AG10803 (cell line): ENCODE data around the gene SNCAIP.

Experiments
- DNase-seq: peaks from one replicate; pipeline ENCODE4 v3.0.0; 2010; ENCODE audit warnings: low read depth
- H3K4me3 ChIP-seq: 2 replicates; pipeline ENCODE4 v1.5.1; 2011; ENCODE audit warnings: mild to moderate bottlenecking, low read length, control low read depth
- CTCF ChIP-seq: conservative IDR thresholded peaks from 2 replicates; pipeline ENCODE4 v1.5.1; 2011; ENCODE audit warnings: mild to moderate bottlenecking, low read length, control low read depth, inconsistent platforms

Gene SNCAIP

DNA sequence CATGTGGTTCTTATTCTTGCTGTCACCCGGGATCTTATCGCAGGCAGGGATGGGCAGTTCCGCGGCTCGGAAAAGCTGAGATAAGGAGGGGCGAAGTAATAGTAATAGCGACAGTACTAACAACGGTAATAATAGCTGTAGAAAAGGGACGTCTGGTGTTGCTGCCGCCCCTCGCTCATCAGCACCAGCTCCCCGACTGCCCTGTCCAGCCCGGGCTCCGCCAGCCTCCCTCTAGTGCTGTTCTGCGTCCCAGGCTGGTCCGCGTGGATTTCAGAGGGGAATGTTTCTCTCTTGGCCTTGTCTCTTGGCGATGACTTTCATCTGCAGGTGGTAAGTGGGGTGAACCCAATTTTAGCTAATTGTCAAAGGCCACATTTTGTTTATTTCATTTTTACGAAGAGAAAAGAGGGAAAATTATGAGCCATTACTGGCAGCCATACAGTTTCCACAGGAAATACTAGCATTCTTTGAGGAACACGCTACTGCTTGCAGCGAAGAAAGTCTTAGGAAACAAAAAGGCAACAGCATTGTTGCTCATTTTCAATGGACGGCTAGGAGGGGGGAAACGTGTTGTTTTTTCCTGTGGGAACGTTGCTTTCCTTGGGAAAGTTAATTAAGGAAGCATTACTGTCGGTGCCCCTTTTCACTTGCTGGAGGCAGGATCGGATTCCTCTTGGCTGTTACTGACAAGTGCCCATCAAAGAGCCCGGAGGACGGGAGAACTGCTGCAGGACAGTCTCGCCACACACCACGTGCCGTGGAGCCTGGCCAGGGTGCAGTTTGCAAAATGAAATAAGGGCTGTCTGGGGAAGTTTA lies 762 bp downstream of the SNCAIP start:
- peak; percentile 47 for DNase-seq
- H3K4me3 ChIP-seq: peak overlapping the region; percentile 67
- 0 out of 2 replicates have a peak, but pooled peaks have one; percentile 4 for TF ChIP-seq CTCF

DNA sequence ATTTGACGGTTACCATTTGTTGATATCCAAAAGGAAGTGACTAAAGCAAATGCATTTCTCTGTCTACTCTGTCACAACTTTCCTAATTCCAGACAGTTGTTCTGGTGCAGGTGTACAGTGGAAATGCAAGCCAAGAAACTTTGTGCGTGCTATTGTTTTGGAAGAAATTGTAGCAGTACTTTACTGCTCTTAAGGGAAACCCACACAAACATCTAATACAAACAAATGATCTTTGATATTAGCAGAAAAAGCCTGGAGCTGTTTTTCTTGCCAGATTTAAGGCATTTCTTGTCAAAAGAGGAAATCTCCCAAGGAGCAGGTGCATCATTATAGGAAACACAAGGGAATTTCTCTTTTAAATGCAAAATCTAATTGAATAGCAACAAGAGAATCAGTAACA lies 2.0 kb downstream of the SNCAIP start:
- TF ChIP-seq CTCF: no peak
- no peak for DNase-seq
- H3K4me3 ChIP-seq: no peak overlapping the region

DNA sequence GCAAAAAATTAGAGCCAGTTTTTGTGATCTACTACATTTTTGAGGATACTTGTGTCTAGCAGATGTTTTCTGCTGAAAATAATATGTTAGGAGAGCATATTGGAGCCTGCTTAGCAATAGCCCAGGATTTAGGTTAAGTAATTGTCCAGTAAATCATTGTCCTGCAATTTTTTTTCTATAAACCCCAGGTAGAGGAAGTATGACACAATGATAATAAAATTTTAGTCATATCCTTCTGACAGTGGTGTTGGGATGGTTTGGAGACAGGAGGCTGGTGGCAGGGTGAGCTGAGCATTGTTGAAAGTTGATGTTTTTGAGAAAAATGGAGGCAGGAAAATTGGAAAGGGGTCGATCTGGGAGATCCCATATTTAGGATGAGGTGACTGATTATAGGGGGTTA lies 3.5 kb downstream of the SNCAIP start:
- TF ChIP-seq CTCF: no peak
- no peak overlapping the region for H3K4me3 ChIP-seq
- DNase-seq: no peak

GRCh38 chr5:122316656-122317055 lies 4.6 kb downstream of the SNCAIP start:
- no peak for TF ChIP-seq CTCF
- DNase-seq: no peak
- no peak overlapping the region for H3K4me3 ChIP-seq

DNA sequence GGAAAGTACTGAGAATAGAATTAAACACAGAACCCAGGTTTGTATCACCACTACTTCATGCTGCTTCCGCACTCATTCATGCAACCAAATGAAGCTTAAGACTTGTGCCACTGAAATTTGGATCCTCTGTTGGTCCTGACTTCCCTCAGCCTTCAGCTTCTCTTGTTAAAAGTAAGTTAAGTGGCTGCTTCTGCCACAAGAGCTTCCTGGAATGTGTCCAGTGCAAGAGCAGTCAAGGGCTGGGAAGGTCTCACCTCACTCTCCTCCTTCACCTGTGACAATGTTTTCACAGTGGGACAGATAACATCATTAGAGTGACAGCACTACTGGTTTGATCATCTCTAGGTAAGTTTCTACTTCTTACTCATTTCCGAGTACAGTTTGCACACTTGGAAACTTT lies 7.9 kb downstream of the SNCAIP start:
- TF ChIP-seq CTCF: no peak
- no peak for DNase-seq

DNA sequence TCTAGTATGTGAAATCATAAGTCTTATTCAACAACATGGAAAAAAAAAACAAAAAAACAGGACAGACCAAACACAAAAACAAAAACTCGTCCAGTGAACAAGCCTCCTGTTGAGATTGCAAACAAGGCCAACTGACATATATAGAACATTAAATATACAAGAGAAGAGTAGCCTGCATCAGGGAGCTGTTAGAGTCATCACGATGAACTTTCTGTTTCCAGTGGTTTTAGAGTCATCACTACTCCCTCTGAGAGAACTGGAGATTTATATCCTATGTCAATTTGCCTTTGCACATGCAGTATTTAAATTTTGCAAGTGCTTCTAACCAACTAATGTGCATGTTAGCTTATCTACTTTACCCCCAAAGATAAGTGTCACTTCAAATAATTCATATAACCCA lies 9.9 kb downstream of the SNCAIP start:
- no peak for TF ChIP-seq CTCF
- no peak for DNase-seq
- no peak overlapping the region for H3K4me3 ChIP-seq

More for the DNA sequence above, 7.9 kb downstream of the SNCAIP start:
- no peak overlapping the region for H3K4me3 ChIP-seq

GRCh38 chr5:122322801-122323548 lies 10.9 kb downstream of the SNCAIP start:
- no peak overlapping the region for H3K4me3 ChIP-seq
- peak; percentile 55 for DNase-seq
- TF ChIP-seq CTCF: no peak
